Adipose tissue (tissue), 3 donors: Measurements from ENCODE around the gene ZNF346. TPM values are rescaled to one million over a fixed set of nuclear protein-coding genes. Genes with fewer than 3 reads are reported as not detected.

Source experiments
- H3K27ac ChIP-seq: one replicate; pipeline ENCODE4 v1.5.1; 2013; ENCODE audit warnings: low read depth, low read length
- WGBS, 3 donors: extraction: QIAGEN DNeasy Blood & Tissue Kit; methylation state at CpG; one replicate each; pipeline ENCODE4 v1.1.7; 2013; 5-methylcytosine and 5-hydroxymethylcytosine counted together
- polyA plus RNA-seq, 3 donors: library from polyadenylated mRNA; stranded (reverse); fragments of 200-250 nt; gene quantifications; one replicate each; pipeline ENCODE4 v1.2.3, GENCODE V29; 2013
- donor health status: healthy with polysubstance abuse.
- donor health status: Bipolar disorder and iron deficiency.
- donor health status: healthy.

The ZNF346 gene
- polyA plus RNA-seq, 3 donors: 5.3 to 6.0 (median 5.8) TPM

GRCh38 chr5:177087398-177088005 lies 65.0 kb downstream of the ZNF346 start:
- H3K27ac ChIP-seq: no peak overlapping the region
- whole genome bisulfite sequencing, 3 donors: 19 to 32% (median 28%) methylated on average over 23 of the region's 23 CpGs

GRCh38 chr5:177089127-177089526 lies 66.6 kb downstream of the ZNF346 start:
- 28 to 47% (median 35%) methylated on average over 5 of the region's 5 CpGs for WGBS, 3 donors
- H3K27ac ChIP-seq: no peak overlapping the region

GRCh38 chr5:177089825-177090641 lies 67.5 kb downstream of the ZNF346 start:
- no peak overlapping the region for H3K27ac ChIP-seq
- WGBS, 3 donors: 73 to 87% (median 85%) methylated on average over 19 to 21 of the region's 21 CpGs

- no peak overlapping the region for H3K27ac ChIP-seq
- WGBS, 3 donors: 87 to 95% (median 93%) methylated on average over 13 of the region's 13 CpGs
Observed at GRCh38 chr5:177090813-177091212, 68.3 kb downstream of the ZNF346 start.

- no peak overlapping the region for H3K27ac ChIP-seq
- WGBS, 3 donors: 84 to 92% (median 87%) methylated on average over 3 of the region's 3 CpGs
Observed at GRCh38 chr5:177091232-177091631, 68.7 kb downstream of the ZNF346 start.

- WGBS, 3 donors: 89 to 92% (median 92%) methylated on average over 32 of the region's 32 CpGs
- no peak overlapping the region for H3K27ac ChIP-seq
Observed at GRCh38 chr5:177092178-177093081, 69.9 kb downstream of the ZNF346 start.

- H3K27ac ChIP-seq: no peak overlapping the region
- WGBS, 3 donors: 93 to 99% (median 95%) methylated on average over 39 to 40 of the region's 40 CpGs
Observed at GRCh38 chr5:177093082-177093712, 70.7 kb downstream of the ZNF346 start.

GRCh38 chr5:177093803-177094202 lies 71.3 kb downstream of the ZNF346 start:
- no peak overlapping the region for H3K27ac ChIP-seq
- WGBS, 3 donors: 96 to 98% (median 96%) methylated on average over 6 of the region's 6 CpGs

GRCh38 chr5:177094224-177095087 lies 72.0 kb downstream of the ZNF346 start:
- H3K27ac ChIP-seq: no peak overlapping the region
- 34 to 58% (median 37%) methylated on average over 10 to 12 of the region's 12 CpGs for WGBS, 3 donors

GRCh38 chr5:177095088-177095669 lies 72.7 kb downstream of the ZNF346 start:
- 73 to 84% (median 84%) methylated on average over 26 to 28 of the region's 28 CpGs for WGBS, 3 donors
- no peak overlapping the region for H3K27ac ChIP-seq

GRCh38 chr5:177096162-177097015 lies 73.9 kb downstream of the ZNF346 start:
- H3K27ac ChIP-seq: no peak overlapping the region

GRCh38 chr5:177097016-177097985 lies 74.8 kb downstream of the ZNF346 start:
- WGBS, 3 donors: 72 to 94% (median 92%) methylated on average over 30 of the region's 30 CpGs
- H3K27ac ChIP-seq: no peak overlapping the region

More at GRCh38 chr5:177096162-177097015, 73.9 kb downstream of the ZNF346 start:
- 87 to 89% (median 88%) methylated on average over 29 of the region's 29 CpGs for WGBS, 3 donors

- 75 to 86% (median 79%) methylated on average over 6 of the region's 6 CpGs for WGBS, 3 donors
- no peak overlapping the region for H3K27ac ChIP-seq
Observed at GRCh38 chr5:177098120-177098469, 75.6 kb downstream of the ZNF346 start.

GRCh38 chr5:177098470-177099141 lies 76.1 kb downstream of the ZNF346 start:
- no peak overlapping the region for H3K27ac ChIP-seq
- WGBS, 3 donors: 42 to 72% (median 67%) methylated on average over 18 of the region's 18 CpGs
